ENCODE results near the gene GPER1. TPM values are rescaled to one million over a fixed set of nuclear protein-coding genes. Genes with fewer than 3 reads are reported as not detected.

Gene GPER1
- total and polyA plus RNA-seq, 2 experiments from 2014 or later, result 0.89 TPM; not detected in 1

GRCh38 chr7:1131471-1132265, 43.8 kb downstream of the GPER1 start:
- H3K27ac ChIP-seq (ENCODE audit: low read depth), result no peak overlapping the region
- 0 out of 2 replicates have a peak, but pooled peaks cover 5% of the 10 kb centered on the region for H3K36me3 ChIP-seq (ENCODE audit: insufficient read depth)
- H3K4me3 ChIP-seq, result no peak overlapping the region
- no peaks in the 10 kb centered on the region for H3K9me2 ChIP-seq (ENCODE audit: insufficient read depth)
- Mint-ChIP-seq H3K4me1 (peaks cover 2% of the 10 kb centered on the region), H3K9me3 (peaks cover 4% of the 10 kb centered on the region; the same call in 1 of the 3 replicates), H3K4me3 (no peak overlapping the region), H3K27me3 (ENCODE audit: insufficient read depth, low read depth, poor library complexity) (peaks cover 7% of the 10 kb centered on the region), H3K36me3 (ENCODE audit: low read depth) (peaks cover 30% of the 10 kb centered on the region), H3K27ac (no peak overlapping the region)
- peaks cover 1% of the 10 kb centered on the region; the same call in 1 of the 2 replicates for H3K4me1 ChIP-seq (ENCODE audit: insufficient read depth)
- H2AFZ ChIP-seq, result no peak overlapping the region
- no peaks in the 10 kb centered on the region for H3K27me3 ChIP-seq (ENCODE audit: insufficient read depth)
- H3K79me2 ChIP-seq (replicated peaks; ENCODE audit: insufficient read depth), result peaks cover 50% of the 10 kb centered on the region
- H3K4me2 ChIP-seq, result no peak overlapping the region
- ATAC-seq (no peak), DNase-seq (ENCODE audit: low spot score) (no peak)
- H4K20me1 ChIP-seq (replicated peaks; ENCODE audit: insufficient read depth), result peaks cover 4% of the 10 kb centered on the region
- TF ChIP-seq ETS1 (IDR thresholded peaks at IDR 0.05) (no peak), CREB1 (CRISPR knock-in tag; IDR thresholded peaks at IDR 0.05; ENCODE audit: low read depth) (no peak), EZH2phosphoT487 (IDR thresholded peaks at IDR 0.05; ENCODE audit: unreplicated experiment) (no peak), STAT1 (IDR thresholded peaks at IDR 0.05; ENCODE audit: unreplicated experiment) (no peak)
- no peaks in the 10 kb centered on the region for H3F3A ChIP-seq (replicated peaks; ENCODE audit: low read depth)

- peaks cover 8% of the 10 kb centered on the region; the same call in 2 of the 3 replicates for H3K4me1 Mint-ChIP-seq
- peaks cover 8% of the 10 kb centered on the region for H3K4me1 ChIP-seq (ENCODE audit: insufficient read depth)
- no peak overlapping the region for H3K4me3 Mint-ChIP-seq
- no peak for ATAC-seq
- H4K20me1 ChIP-seq (replicated peaks; ENCODE audit: insufficient read depth), result peaks cover 4% of the 10 kb centered on the region; the same call in 1 of the 2 replicates
- no peak overlapping the region for H3K27ac ChIP-seq (ENCODE audit: low read depth)
- peaks cover 4% of the 10 kb centered on the region; the same call in 1 of the 2 replicates for H3F3A ChIP-seq (replicated peaks; ENCODE audit: low read depth)
- H3K36me3 Mint-ChIP-seq (ENCODE audit: low read depth), result peaks cover 19% of the 10 kb centered on the region
- H3K27me3 ChIP-seq (ENCODE audit: insufficient read depth), result no peaks in the 10 kb centered on the region
- no peak overlapping the region for H3K4me2 ChIP-seq
- no peaks in the 10 kb centered on the region for H3K9me2 ChIP-seq (ENCODE audit: insufficient read depth)
- peaks cover 58% of the 10 kb centered on the region for H3K79me2 ChIP-seq (replicated peaks; ENCODE audit: insufficient read depth)
- no peaks in the 10 kb centered on the region for H3K36me3 ChIP-seq (ENCODE audit: insufficient read depth)
- no peak overlapping the region for H3K4me3 ChIP-seq
- peaks cover 4% of the 10 kb centered on the region for H3K27me3 Mint-ChIP-seq (ENCODE audit: insufficient read depth, low read depth, poor library complexity)
- no peak overlapping the region for H3K27ac Mint-ChIP-seq
- DNase-seq (ENCODE audit: low spot score), result no peak
- H3K9me3 Mint-ChIP-seq, result peaks cover 4% of the 10 kb centered on the region; the same call in 1 of the 3 replicates
- H2AFZ ChIP-seq, result no peak overlapping the region
- no peak for TF ChIP-seq CTCF (conservative IDR thresholded peaks at IDR 0.05; ENCODE audit: low read depth in 2 of 2)
- no peak for TF ChIP-seq ZNF331 (CRISPR knock-in tag; IDR thresholded peaks at IDR 0.05; ENCODE audit: low read depth)
- TF ChIP-seq POLR2AphosphoS5 (IDR thresholded peaks at IDR 0.05; ENCODE audit: low read depth), result no peak
- no peak for TF ChIP-seq JUNB (IDR thresholded peaks at IDR 0.05; ENCODE audit: unreplicated experiment)
- TF ChIP-seq NANOG (IDR thresholded peaks at IDR 0.05; ENCODE audit: borderline replicate concordance), result no peak
- TF ChIP-seq EZH2phosphoT487 (IDR thresholded peaks at IDR 0.05; ENCODE audit: unreplicated experiment), result no peak
- TF ChIP-seq EZH2 (IDR thresholded peaks at IDR 0.05; ENCODE audit: low read depth, unreplicated experiment), result no peak
- no peak for TF ChIP-seq CREB1 (CRISPR knock-in tag; IDR thresholded peaks at IDR 0.05; ENCODE audit: low read depth)
- TF ChIP-seq ZNF462 (CRISPR knock-in tag; IDR thresholded peaks at IDR 0.05), result no peak
Observed at GRCh38 chr7:1134951-1135350, 47.0 kb downstream of the GPER1 start.
